Neural crest cell (in vitro differentiated cells): ENCODE results near the gene EML1. TPM values are rescaled to one million over a fixed set of nuclear protein-coding genes. Genes with fewer than 3 reads are reported as not detected.

Experiments
- DNase-seq: peaks from one replicate; pipeline ENCODE4 v3.0.0; 2021; ENCODE audit warnings: low read depth, mixed read lengths, low spot score
- H3K27ac Mint-ChIP-seq: one replicate; pipeline ENCODE4 v1.8.0; 2021; ENCODE audit warnings: mild to moderate bottlenecking, mixed read lengths; ENCODE audit not compliant: unreplicated experiment
- H3K27me3 Mint-ChIP-seq: 2 replicates; pipeline ENCODE4 v1.8.0; 2021; ENCODE audit warnings: low read depth, mild to moderate bottlenecking, mixed read lengths
- H3K36me3 Mint-ChIP-seq: 2 replicates; pipeline ENCODE4 v1.8.0; 2021; ENCODE audit warnings: low read depth, mild to moderate bottlenecking, mixed read lengths
- H3K4me1 Mint-ChIP-seq: 2 replicates; pipeline ENCODE4 v1.8.0; 2021; ENCODE audit warnings: mixed read lengths
- H3K4me3 Mint-ChIP-seq: one replicate; pipeline ENCODE4 v1.8.0; 2021; ENCODE audit warnings: mild to moderate bottlenecking, mixed read lengths
- H3K9me3 Mint-ChIP-seq: 2 replicates; pipeline ENCODE4 v1.8.0; 2021; ENCODE audit warnings: mixed read lengths
- total RNA-seq: library from RNA; stranded (reverse); gene quantifications from 2 replicates; pipeline ENCODE4 v1.2.1, GENCODE V29; 2021
- TF ChIP-seq, protein P1 (sequence below): fragments of 200-600 bp; sonication (generic); conservative IDR thresholded peaks from 2 replicates; pipeline ENCODE4 v1.5.0; 2021; ENCODE audit warnings: antibody characterized with exemption, mild to moderate bottlenecking

Gene EML1
- total RNA-seq, 1 donor from 2014 or later: 40.1 TPM

GRCh38 chr14:99774556-99775307 is 18.5 kb upstream of the EML1 start:
- Mint-ChIP-seq H3K27me3 (peaks cover 13% of the 10 kb centered on the region), H3K9me3 (peaks cover 3% of the 10 kb centered on the region), H3K4me1 (peaks cover 22% of the 10 kb centered on the region), H3K27ac (no peak overlapping the region), H3K36me3 (peaks cover 2% of the 10 kb centered on the region), H3K4me3 (no peak overlapping the region)
- no peak for DNase-seq
- TF ChIP-seq, protein P1, sequence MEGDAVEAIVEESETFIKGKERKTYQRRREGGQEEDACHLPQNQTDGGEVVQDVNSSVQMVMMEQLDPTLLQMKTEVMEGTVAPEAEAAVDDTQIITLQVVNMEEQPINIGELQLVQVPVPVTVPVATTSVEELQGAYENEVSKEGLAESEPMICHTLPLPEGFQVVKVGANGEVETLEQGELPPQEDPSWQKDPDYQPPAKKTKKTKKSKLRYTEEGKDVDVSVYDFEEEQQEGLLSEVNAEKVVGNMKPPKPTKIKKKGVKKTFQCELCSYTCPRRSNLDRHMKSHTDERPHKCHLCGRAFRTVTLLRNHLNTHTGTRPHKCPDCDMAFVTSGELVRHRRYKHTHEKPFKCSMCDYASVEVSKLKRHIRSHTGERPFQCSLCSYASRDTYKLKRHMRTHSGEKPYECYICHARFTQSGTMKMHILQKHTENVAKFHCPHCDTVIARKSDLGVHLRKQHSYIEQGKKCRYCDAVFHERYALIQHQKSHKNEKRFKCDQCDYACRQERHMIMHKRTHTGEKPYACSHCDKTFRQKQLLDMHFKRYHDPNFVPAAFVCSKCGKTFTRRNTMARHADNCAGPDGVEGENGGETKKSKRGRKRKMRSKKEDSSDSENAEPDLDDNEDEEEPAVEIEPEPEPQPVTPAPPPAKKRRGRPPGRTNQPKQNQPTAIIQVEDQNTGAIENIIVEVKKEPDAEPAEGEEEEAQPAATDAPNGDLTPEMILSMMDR: no peak

DNA sequence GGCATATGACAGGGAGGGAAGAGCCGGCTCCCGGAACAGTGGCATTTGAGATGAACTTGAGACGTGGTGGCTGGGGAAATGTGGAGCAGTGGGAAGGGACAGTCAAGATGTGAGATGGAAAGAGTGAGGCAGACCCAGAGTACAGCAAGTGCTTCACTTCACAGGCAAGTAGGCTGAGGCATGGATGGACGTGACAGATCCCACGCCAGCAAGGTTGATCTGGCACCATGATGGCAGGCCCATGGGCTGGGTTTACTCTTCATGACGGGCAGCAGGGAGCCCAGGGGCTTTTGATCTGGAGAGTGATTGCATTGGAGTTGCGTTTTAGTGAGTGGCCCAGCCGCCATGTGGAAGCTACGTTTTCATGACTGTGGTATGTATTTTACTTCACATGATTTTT is 17.9 kb upstream of the EML1 start:
- Mint-ChIP-seq H3K9me3 (peaks cover 3% of the 10 kb centered on the region), H3K27me3 (peaks cover 13% of the 10 kb centered on the region), H3K4me3 (no peak overlapping the region), H3K27ac (no peak overlapping the region), H3K4me1 (peaks cover 22% of the 10 kb centered on the region), H3K36me3 (peaks cover 2% of the 10 kb centered on the region)
- DNase-seq: no peak
- TF ChIP-seq, protein P1: no peak

DNA sequence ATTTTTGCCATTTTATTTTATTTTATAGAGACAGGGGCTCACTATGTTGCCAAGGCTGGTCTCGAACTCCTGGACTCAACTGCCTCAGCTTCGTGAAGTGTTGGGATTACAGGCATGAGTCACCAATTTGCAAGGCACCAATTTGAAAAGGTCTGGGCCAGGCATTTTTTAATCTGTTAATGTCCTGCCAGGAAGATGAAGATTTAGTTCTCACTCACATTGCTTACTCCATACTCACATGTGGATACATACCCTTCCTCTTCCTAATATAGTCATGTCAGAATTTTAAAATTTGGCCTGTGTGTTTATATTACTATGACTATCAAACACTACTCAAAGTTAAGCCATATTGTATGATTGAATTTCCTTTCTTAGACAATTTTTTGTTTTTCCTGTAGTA is 15.3 kb upstream of the EML1 start:
- peaks cover 13% of the 10 kb centered on the region for H3K27me3 Mint-ChIP-seq
- H3K4me3 Mint-ChIP-seq: no peak overlapping the region
- H3K36me3 Mint-ChIP-seq: peaks cover 2% of the 10 kb centered on the region
- peaks cover 10% of the 10 kb centered on the region for H3K4me1 Mint-ChIP-seq
- TF ChIP-seq, protein P1: no peak
- no peak for DNase-seq
- peaks cover 3% of the 10 kb centered on the region for H3K9me3 Mint-ChIP-seq
- H3K27ac Mint-ChIP-seq: no peak overlapping the region

DNA sequence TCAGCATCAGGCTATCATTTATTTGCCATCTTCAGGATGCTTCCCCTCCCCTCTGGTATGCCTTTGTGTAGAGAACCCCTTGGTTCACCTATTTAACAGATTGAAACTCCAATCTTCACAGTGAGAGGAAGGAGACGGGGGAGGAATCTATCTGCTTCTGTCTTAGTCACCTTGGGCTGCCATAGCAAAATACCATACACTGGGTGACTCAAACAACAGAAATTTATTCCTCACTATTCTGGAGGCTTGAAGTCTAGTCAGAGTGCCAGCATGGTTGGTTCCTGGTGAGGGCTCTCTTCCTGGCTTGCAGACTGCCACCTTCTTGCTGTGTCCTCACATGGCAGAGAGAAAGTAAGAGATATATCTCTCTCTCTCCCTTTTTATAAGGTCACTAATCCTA is 13.5 kb upstream of the EML1 start:
- Mint-ChIP-seq H3K4me1 (no peaks in the 10 kb centered on the region), H3K4me3 (no peak overlapping the region), H3K36me3 (peaks cover 2% of the 10 kb centered on the region), H3K27ac (peak overlapping the region; percentile 43), H3K9me3 (peaks cover 3% of the 10 kb centered on the region), H3K27me3 (peaks cover 13% of the 10 kb centered on the region)
- TF ChIP-seq, protein P1: no peak
- DNase-seq: no peak

DNA sequence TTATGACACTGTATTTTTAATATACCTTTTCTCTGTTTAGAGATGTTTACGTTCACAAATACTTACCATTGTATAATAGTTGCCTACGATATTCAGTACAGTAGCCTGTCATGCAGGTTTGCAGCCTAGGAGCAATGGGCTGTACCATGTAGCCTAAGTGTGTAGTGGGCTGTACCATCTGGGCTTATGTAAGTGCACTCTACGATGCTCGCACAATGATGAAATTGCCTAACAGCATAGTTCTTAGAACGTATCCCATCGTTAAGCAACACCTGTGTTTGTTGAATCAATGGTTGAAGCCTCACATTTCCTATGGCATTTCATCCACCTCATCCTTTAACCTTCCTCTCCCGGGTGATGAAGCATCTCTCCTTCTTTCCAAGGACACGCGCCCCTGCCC is 12.5 kb upstream of the EML1 start:
- Mint-ChIP-seq H3K27me3 (peaks cover 13% of the 10 kb centered on the region), H3K4me1 (no peaks in the 10 kb centered on the region), H3K36me3 (peaks cover 2% of the 10 kb centered on the region), H3K27ac (no peak overlapping the region), H3K4me3 (no peak overlapping the region), H3K9me3 (peaks cover 3% of the 10 kb centered on the region)
- no peak for DNase-seq
- TF ChIP-seq, protein P1: no peak
